Measurements from ENCODE around the gene C1orf21. TPM values are rescaled to one million over a fixed set of nuclear protein-coding genes. Genes with fewer than 3 reads are reported as not detected.

Gene C1orf21
- total RNA-seq, 2 donors from 2014 or later, result 8.3 to 10.2 TPM

GRCh38 chr1:184643661-184644060 is 256.8 kb downstream of the C1orf21 start:
- Histone ChIP-seq H3K4me1 (peaks cover 12% of the 10 kb centered on the region), H3K27ac (no peak overlapping the region), H3K36me3 (replicated peaks in 1 of 2; ENCODE audit: insufficient read depth in 1 of 2, low read depth in 2 of 2) (no peaks in the 10 kb centered on the region), H3K4me3 (no peak overlapping the region), H3K9me3 (no peaks in the 10 kb centered on the region), H3K27me3 (no peaks in the 10 kb centered on the region)
- intact Hi-C loops (cut with DNase I), result no loop called here
- WGBS, 2 donors, result 16 to 22% methylated on average over 1 of the region's 1 CpG
- TF ChIP-seq POLR2A (IDR thresholded peaks at IDR 0.05) (no peak), CTCF (IDR thresholded peaks at IDR 0.05) (no peak)
- DNase-seq (no peak), ATAC-seq (no peak)

- Histone ChIP-seq H3K27me3 (no peaks in the 10 kb centered on the region), H3K4me3 (no peak overlapping the region), H3K9me3 (no peaks in the 10 kb centered on the region), H3K27ac (no peak overlapping the region), H3K4me1 (peaks cover 12% of the 10 kb centered on the region), H3K36me3 (replicated peaks in 1 of 2; ENCODE audit: insufficient read depth in 1 of 2, low read depth in 2 of 2) (no peaks in the 10 kb centered on the region)
- intact Hi-C loops (cut with DNase I), result no loop called here
- no peak for ATAC-seq
- DNase-seq, result no peak
- 93 to 94% methylated on average over 6 to 11 of the region's 11 CpGs for WGBS, 2 donors
- TF ChIP-seq POLR2A (IDR thresholded peaks at IDR 0.05), result no peak
- no peak for TF ChIP-seq CTCF (IDR thresholded peaks at IDR 0.05)
These were observed 257.9 kb downstream of the C1orf21 start for GRCh38 chr1:184644771-184645170.

- no peak overlapping the region for H3K4me3 ChIP-seq
- intact Hi-C loops (cut with DNase I), result no loop called here
- H3K36me3 ChIP-seq (replicated peaks in 1 of 2; ENCODE audit: insufficient read depth in 1 of 2, low read depth in 2 of 2), result no peaks in the 10 kb centered on the region
- no peaks in the 10 kb centered on the region for H3K9me3 ChIP-seq
- no peaks in the 10 kb centered on the region for H3K27me3 ChIP-seq
- TF ChIP-seq POLR2A (IDR thresholded peaks at IDR 0.05) (no peak), CTCF (IDR thresholded peaks at IDR 0.05) (no peak)
- WGBS, 2 donors, result 66 to 75% methylated on average over 3 of the region's 3 CpGs
- H3K27ac ChIP-seq, result no peak overlapping the region
- H3K4me1 ChIP-seq, result peaks cover 8% of the 10 kb centered on the region
- no peak for DNase-seq
- ATAC-seq, result no peak
These were observed 259.4 kb downstream of the C1orf21 start for GRCh38 chr1:184646178-184646701.

GRCh38 chr1:184646824-184647223 is 260.0 kb downstream of the C1orf21 start:
- intact Hi-C loops (cut with DNase I), result no loop called here
- peaks cover 2% of the 10 kb centered on the region for H3K4me1 ChIP-seq
- H3K36me3 ChIP-seq (replicated peaks in 1 of 2; ENCODE audit: insufficient read depth in 1 of 2, low read depth in 2 of 2), result no peaks in the 10 kb centered on the region
- H3K27ac ChIP-seq, result no peak overlapping the region
- H3K27me3 ChIP-seq, result no peaks in the 10 kb centered on the region
- no peaks in the 10 kb centered on the region for H3K9me3 ChIP-seq
- TF ChIP-seq CTCF (IDR thresholded peaks at IDR 0.05), result no peak
- TF ChIP-seq POLR2A (IDR thresholded peaks at IDR 0.05), result no peak
- ATAC-seq, result no peak
- WGBS, 2 donors, result 90% methylated on average over 3 of the region's 3 CpGs; no CpG with 5 or more reads in 1 of the 2 donors
- no peak for DNase-seq
- H3K4me3 ChIP-seq, result no peak overlapping the region

- no peak overlapping the region for H3K27ac ChIP-seq
- no peaks in the 10 kb centered on the region for H3K4me1 ChIP-seq
- 73 to 84% methylated on average over 3 to 4 of the region's 4 CpGs for WGBS, 2 donors
- DNase-seq, result no peak
- no peak overlapping the region for H3K4me3 ChIP-seq
- no peak for ATAC-seq
- H3K9me3 ChIP-seq, result no peaks in the 10 kb centered on the region
- no peaks in the 10 kb centered on the region for H3K36me3 ChIP-seq (replicated peaks in 1 of 2; ENCODE audit: insufficient read depth in 1 of 2, low read depth in 2 of 2)
- TF ChIP-seq POLR2A (IDR thresholded peaks at IDR 0.05), result no peak
- no peak for TF ChIP-seq CTCF (IDR thresholded peaks at IDR 0.05)
- intact Hi-C loops (cut with DNase I), result no loop called here
- H3K27me3 ChIP-seq, result no peaks in the 10 kb centered on the region
These were observed 260.6 kb downstream of the C1orf21 start for GRCh38 chr1:184647471-184647870.

All from body of pancreas (tissue), 4 donors.